ENCODE data around the gene CLEC5A. TPM values are rescaled to one million over a fixed set of nuclear protein-coding genes. Genes with fewer than 3 reads are reported as not detected.

CLEC5A gene
- total RNA-seq, 6 experiments from 2014 or later = not detected

- no peaks in the 10 kb centered on the region for H3K36me3 Mint-ChIP-seq (ENCODE audit: low read depth)
- H3K4me3 Mint-ChIP-seq = no peak overlapping the region
- DNase-seq = no peak
- H3K9me3 Mint-ChIP-seq = peaks cover 47% of the 10 kb centered on the region
- H3K27me3 Mint-ChIP-seq (ENCODE audit: insufficient read depth) = no peaks in the 10 kb centered on the region; the same call in 1 of the 2 replicates
- H3K4me1 Mint-ChIP-seq (ENCODE audit: low read depth) = no peaks in the 10 kb centered on the region
- TF ChIP-seq, protein P1, sequence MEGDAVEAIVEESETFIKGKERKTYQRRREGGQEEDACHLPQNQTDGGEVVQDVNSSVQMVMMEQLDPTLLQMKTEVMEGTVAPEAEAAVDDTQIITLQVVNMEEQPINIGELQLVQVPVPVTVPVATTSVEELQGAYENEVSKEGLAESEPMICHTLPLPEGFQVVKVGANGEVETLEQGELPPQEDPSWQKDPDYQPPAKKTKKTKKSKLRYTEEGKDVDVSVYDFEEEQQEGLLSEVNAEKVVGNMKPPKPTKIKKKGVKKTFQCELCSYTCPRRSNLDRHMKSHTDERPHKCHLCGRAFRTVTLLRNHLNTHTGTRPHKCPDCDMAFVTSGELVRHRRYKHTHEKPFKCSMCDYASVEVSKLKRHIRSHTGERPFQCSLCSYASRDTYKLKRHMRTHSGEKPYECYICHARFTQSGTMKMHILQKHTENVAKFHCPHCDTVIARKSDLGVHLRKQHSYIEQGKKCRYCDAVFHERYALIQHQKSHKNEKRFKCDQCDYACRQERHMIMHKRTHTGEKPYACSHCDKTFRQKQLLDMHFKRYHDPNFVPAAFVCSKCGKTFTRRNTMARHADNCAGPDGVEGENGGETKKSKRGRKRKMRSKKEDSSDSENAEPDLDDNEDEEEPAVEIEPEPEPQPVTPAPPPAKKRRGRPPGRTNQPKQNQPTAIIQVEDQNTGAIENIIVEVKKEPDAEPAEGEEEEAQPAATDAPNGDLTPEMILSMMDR (IDR thresholded peaks at IDR 0.05) = no peak
- no peak overlapping the region for H3K27ac Mint-ChIP-seq
Observed at GRCh38 chr7:141956084-141956483, 9.3 kb upstream of the CLEC5A start.

DNA sequence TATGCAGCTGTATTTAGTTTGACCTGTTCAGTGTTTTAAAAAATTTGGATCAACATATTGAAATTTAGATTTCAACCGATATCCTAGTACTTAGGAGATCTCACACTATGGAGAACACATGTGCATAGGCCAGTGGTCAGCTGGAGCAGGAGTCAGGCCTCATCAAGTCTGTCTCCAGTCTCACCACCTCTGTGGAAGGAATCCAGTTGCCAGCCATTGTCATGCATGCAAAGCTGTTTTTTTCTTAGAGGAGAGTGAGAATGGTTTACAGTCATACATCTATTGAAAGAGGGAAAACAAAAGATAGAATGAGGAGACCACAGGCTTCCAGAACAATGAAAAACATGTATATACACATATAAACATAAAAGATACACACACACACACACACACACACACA is 7.6 kb upstream of the CLEC5A start:
- no peak overlapping the region for H3K4me3 Mint-ChIP-seq
- no peak overlapping the region for H3K27ac Mint-ChIP-seq
- TF ChIP-seq, protein P1 (IDR thresholded peaks at IDR 0.05) = no peak
- no peaks in the 10 kb centered on the region; the same call in 1 of the 2 replicates for H3K27me3 Mint-ChIP-seq (ENCODE audit: insufficient read depth)
- no peaks in the 10 kb centered on the region for H3K4me1 Mint-ChIP-seq (ENCODE audit: low read depth)
- no peaks in the 10 kb centered on the region for H3K36me3 Mint-ChIP-seq (ENCODE audit: low read depth)
- peaks cover 44% of the 10 kb centered on the region for H3K9me3 Mint-ChIP-seq
- no peak for DNase-seq

DNA sequence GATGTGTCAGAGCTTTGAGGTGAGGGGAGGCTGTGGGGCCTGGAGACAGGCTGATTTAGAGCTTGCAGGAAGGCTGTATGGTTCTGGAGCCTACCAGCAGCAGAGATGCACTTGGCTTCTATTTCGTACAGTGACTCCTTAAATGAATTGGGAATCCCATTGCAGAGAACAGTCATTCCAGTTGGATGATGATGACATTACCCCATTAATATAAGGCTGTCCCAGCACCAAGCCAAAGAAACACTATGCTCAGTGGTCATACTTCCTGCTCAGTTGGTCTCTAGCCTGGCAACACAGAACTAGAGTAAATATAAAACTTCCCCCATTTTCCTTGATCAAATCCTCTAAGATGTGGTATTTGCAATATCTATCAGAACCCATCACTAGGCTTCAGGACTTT is 5.7 kb upstream of the CLEC5A start:
- Mint-ChIP-seq H3K4me1 (ENCODE audit: low read depth) (no peaks in the 10 kb centered on the region), H3K36me3 (ENCODE audit: low read depth) (no peaks in the 10 kb centered on the region), H3K4me3 (no peak overlapping the region), H3K9me3 (peaks cover 35% of the 10 kb centered on the region), H3K27ac (no peak overlapping the region), H3K27me3 (ENCODE audit: insufficient read depth) (no peaks in the 10 kb centered on the region; the same call in 1 of the 2 replicates)
- TF ChIP-seq, protein P1 (IDR thresholded peaks at IDR 0.05) = no peak
- DNase-seq = no peak

GRCh38 chr7:141950806-141951205 is 4.0 kb upstream of the CLEC5A start:
- TF ChIP-seq, protein P1 (IDR thresholded peaks at IDR 0.05) = no peak
- Mint-ChIP-seq H3K4me1 (ENCODE audit: low read depth) (no peaks in the 10 kb centered on the region), H3K27me3 (ENCODE audit: insufficient read depth) (no peaks in the 10 kb centered on the region; the same call in 1 of the 2 replicates), H3K27ac (no peak overlapping the region), H3K9me3 (peaks cover 42% of the 10 kb centered on the region), H3K36me3 (ENCODE audit: low read depth) (no peaks in the 10 kb centered on the region), H3K4me3 (no peak overlapping the region)
- DNase-seq = no peak

DNA sequence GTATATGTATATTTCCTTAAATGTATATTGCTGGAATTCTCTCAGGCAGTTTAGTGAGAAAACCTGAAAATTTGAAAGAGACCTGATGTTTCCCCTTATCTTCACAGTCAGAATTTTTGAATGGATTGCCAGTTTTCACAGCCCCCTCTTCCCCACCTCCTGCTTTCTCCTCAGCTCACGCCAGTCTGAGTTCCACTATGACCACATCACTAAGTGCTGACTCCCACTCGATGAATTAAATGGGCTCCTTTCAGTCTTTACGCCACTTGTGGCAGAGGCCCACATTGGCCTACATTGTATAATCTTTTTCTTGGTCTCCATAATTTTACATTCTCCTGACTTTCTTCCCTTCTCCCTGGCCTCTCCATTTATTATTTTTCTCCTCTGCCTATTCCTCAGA is 3.1 kb upstream of the CLEC5A start:
- no peak for DNase-seq
- H3K27ac Mint-ChIP-seq = no peak overlapping the region
- H3K9me3 Mint-ChIP-seq = peaks cover 46% of the 10 kb centered on the region
- H3K4me3 Mint-ChIP-seq = no peak overlapping the region
- no peaks in the 10 kb centered on the region for H3K4me1 Mint-ChIP-seq (ENCODE audit: low read depth)
- H3K27me3 Mint-ChIP-seq (ENCODE audit: insufficient read depth) = no peaks in the 10 kb centered on the region; the same call in 1 of the 2 replicates
- H3K36me3 Mint-ChIP-seq (ENCODE audit: low read depth) = no peaks in the 10 kb centered on the region
- TF ChIP-seq, protein P1 (IDR thresholded peaks at IDR 0.05) = no peak

DNA sequence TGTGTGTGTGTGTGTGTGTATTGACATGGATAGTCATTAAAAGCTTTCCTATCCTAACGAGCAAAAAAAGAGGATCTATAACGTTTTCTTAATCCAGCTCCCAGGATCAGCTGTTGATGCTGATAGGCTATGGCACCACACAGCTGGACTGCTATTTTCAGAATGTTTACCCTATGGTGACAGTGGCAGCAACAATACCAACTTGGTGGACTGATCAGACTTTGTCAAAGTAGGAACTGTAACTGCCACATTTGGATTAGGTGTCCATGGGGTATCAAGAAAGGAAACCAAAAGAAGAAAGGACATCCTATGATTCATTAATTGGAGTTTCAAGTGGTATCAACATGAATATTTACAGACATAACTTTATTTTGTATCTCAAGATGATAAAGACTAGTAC is 2.7 kb upstream of the CLEC5A start:
- Mint-ChIP-seq H3K27ac (no peak overlapping the region), H3K4me1 (ENCODE audit: low read depth) (no peaks in the 10 kb centered on the region), H3K36me3 (ENCODE audit: low read depth) (no peaks in the 10 kb centered on the region), H3K4me3 (no peak overlapping the region), H3K9me3 (peaks cover 50% of the 10 kb centered on the region), H3K27me3 (ENCODE audit: insufficient read depth) (no peaks in the 10 kb centered on the region; the same call in 1 of the 2 replicates)
- no peak for DNase-seq
- TF ChIP-seq, protein P1 (IDR thresholded peaks at IDR 0.05) = no peak
